Upper lobe of left lung (tissue), 4 donors: ENCODE measurements around the gene POLE3.

ENCODE experiments used
- CTCF ChIP-seq, 6 experiments: fragments of 450-650 bp in 4 of 6; fragments of 200-600 bp in 2 of 6; sonication (generic) in 2 of 6; IDR thresholded peaks; one replicate each; pipeline ENCODE4 v1.5.1; 2016 to 2019; ENCODE audit warnings: antibody characterized with exemption in 6 of 6
- POLR2AphosphoS5 ChIP-seq, 2 donors: sonication (generic); formaldehyde crosslinking; IDR thresholded peaks; one replicate each; pipeline ENCODE4 v1.5.1; 2017; ENCODE audit warnings: antibody characterized with exemption in 2 of 2

DNA sequence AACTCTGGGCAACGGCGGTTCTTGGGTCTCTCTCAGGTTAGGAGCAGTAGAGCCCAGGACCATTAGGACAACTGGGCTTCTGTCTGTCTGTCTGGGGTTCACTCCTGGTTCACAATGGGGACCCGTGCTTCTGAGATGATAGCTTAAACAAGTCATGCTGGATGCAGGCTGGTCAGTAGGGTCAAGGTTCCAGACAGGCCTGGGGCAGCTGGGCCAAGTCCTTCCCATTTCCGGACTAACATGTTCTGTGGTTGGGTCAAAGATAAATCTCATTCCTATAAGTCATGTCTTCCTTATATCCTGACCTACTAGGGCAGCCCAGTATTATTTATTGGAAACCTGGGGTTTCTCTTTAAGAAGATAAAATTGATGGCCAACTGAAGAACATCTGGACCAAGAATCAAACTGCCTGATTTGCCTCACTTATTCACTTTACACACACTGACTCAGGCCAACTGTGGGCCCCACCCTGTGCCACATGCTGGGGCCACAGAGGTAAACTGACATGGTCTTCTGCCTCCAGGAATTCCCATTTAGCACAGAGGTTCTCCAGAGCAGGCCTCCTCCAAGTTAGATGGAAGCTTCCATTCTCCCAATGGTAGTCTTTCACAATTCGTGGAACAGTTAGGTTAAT is 42.0 kb downstream of the POLE3 start:
- no peak for TF ChIP-seq POLR2AphosphoS5 (IDR thresholded peaks at IDR 0.05)
- no peak for TF ChIP-seq CTCF (IDR thresholded peaks at IDR 0.05)
